ENCODE measurements around the gene TADA1.

The TADA1 gene

DNA sequence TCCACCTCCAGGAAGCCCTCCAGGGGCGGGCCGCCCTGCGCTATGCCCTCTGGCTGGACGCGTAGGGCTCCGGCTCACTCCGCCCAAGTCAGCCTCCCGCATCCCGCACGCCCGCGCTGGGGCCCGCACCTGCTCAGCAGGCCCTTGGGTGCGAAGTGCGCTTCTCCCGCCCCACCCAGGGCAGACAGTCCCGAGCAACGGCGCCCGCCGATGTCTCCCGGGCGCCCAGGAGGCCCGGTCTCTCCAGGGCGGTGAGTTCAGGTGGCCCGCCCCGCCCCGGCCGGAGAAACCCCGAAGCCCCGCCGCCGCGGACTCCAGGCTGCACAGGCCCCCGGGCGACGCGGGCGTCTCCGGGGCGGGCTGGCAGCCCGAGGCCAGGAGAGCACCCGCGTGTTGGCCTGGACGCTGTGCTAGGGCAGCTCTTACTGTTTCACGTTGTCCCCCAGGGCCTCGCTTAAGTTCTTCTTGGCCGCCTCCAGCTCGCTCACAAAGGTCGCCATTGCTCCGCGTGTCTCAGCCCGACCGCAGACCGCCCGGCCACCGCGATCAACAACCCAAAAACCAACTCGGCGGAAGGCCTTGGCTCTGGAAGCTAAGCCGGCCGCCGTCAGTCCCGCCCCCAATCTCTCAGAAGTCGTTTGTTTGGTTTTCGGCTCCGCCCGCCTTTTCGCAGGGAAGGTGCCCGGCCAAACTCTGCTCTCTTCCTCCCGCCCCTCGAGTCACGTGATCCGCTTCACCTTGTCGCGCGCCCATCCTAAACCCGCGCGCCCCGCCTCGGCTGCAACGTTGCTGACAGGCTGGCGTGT lies at the start of gene TADA1:
Gene TADA1, minus strand, starts transcription at position 531 of the 806 bp plus-strand sequence. Its CDS starts 31 bp downstream, at position 500.
- peak within 1 kb of the TSS; percentile 58 for H3K4me3 ChIP-seq (ENCODE audit: low read depth, low read length)
- peak; percentile 92 for DNase-seq (ENCODE audit: low read depth)

GRCh38 chr1:166924823-166925541 lies 48.9 kb upstream of the TADA1 start:
- no peak overlapping the region for H3K4me3 ChIP-seq (ENCODE audit: low read depth, low read length)
- DNase-seq (ENCODE audit: low read depth): no peak

- no peak for DNase-seq (ENCODE audit: low read depth)
- peak overlapping the region; percentile 15 for H3K4me3 ChIP-seq (ENCODE audit: low read depth, low read length)
Measured at GRCh38 chr1:166920561-166921475, 44.8 kb upstream of the TADA1 start.

GRCh38 chr1:166918956-166919316 lies 42.9 kb upstream of the TADA1 start:
- DNase-seq (ENCODE audit: low read depth): no peak
- no peak overlapping the region for H3K4me3 ChIP-seq (ENCODE audit: low read depth, low read length)

GRCh38 chr1:166918088-166918955 lies 42.3 kb upstream of the TADA1 start:
- no peak for DNase-seq (ENCODE audit: low read depth)
- H3K4me3 ChIP-seq (ENCODE audit: low read depth, low read length): no peak overlapping the region

- H3K4me3 ChIP-seq (ENCODE audit: low read depth, low read length): no peak overlapping the region
- DNase-seq (ENCODE audit: low read depth): peak; percentile 20
Measured at GRCh38 chr1:166915941-166916340, 39.9 kb upstream of the TADA1 start.

DNA sequence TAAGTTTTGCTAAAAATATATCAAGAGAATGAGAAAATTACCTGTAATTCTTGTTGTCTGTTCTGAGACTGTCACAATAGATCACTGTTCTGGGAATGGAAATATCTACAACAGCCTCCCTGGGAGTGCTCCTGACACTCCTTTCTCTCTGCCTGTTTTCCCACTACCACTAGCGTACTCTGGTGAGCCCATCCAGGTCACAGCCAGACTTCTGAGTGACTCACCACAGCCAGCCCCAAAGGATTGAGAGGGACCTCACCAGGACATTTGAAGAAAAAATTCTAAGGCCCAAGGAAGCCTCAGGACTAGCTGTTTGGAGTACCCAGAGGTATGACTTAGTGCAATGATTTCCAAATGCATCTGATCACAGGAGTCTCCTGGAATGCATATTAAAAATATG lies 39.0 kb upstream of the TADA1 start:
- DNase-seq (ENCODE audit: low read depth): no peak
- no peak overlapping the region for H3K4me3 ChIP-seq (ENCODE audit: low read depth, low read length)

DNA sequence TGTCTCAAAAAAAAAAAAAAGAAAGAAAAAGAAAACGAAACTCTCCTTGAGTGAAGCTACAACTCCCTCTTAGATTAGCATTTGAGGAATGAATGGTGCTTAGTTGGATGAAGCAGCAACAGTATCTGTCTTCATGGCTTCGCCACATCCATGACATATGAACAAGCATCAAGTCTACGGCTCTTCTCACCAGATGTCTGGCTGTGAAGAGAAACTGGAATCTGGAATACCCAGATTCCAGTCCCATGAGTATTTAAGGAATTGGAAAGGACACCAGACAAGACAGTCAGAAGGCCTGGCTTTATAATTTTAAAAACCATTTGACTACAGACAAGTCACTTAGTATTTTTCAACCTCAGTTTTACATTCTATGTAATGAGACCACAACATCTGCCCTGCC lies 38.0 kb upstream of the TADA1 start:
- H3K4me3 ChIP-seq (ENCODE audit: low read depth, low read length): no peak overlapping the region
- no peak for DNase-seq (ENCODE audit: low read depth)

DNA sequence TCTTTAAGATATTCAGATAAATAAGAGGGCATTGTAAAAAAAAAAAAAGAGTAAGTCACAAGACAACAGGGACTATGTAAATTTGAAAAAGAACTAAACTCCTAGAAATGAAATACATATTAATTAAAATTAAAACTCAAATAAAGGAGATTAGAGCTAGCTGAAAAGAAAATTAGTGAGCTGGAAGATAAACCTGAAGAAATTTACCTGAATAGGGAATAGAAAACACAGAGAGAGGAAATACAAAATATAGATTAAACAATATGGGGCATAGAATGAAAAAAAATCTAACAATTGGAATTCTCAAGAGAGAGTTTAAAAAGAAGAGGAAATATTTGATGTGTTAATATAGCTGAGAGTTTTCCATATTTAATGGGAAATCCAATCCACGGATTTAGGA lies 35.6 kb upstream of the TADA1 start:
- no peak for DNase-seq (ENCODE audit: low read depth)
- no peak overlapping the region for H3K4me3 ChIP-seq (ENCODE audit: low read depth, low read length)

- DNase-seq (ENCODE audit: low read depth): peak; percentile 34
- no peak overlapping the region for H3K4me3 ChIP-seq (ENCODE audit: low read depth, low read length)
Measured at GRCh38 chr1:166910396-166910994, 34.4 kb upstream of the TADA1 start.

- DNase-seq (ENCODE audit: low read depth): no peak
- no peak overlapping the region for H3K4me3 ChIP-seq (ENCODE audit: low read depth, low read length)
Measured at GRCh38 chr1:166908942-166909341, 32.9 kb upstream of the TADA1 start.

GRCh38 chr1:166907763-166908162 lies 31.7 kb upstream of the TADA1 start:
- no peak overlapping the region for H3K4me3 ChIP-seq (ENCODE audit: low read depth, low read length)
- DNase-seq (ENCODE audit: low read depth): no peak

DNA sequence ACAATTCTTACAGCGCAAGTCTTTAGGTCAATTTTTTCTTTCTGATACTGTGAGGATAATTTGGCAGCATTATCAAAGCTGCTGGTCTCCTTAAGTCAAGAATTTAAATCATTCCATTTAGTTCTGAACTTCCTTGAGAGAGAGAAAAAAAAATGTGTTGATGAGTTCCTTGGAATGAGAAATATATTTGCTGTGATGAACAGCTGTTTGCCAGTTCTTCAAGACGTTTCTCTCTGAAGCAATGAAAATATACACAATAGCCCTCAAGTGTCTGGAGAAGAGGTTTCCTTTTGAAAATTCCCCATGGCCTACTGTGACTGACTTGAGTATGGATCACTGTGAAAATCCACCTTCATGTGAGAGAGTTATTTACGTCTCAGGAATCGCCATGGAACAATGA lies 31.0 kb upstream of the TADA1 start:
- DNase-seq (ENCODE audit: low read depth): no peak
- H3K4me3 ChIP-seq (ENCODE audit: low read depth, low read length): no peak overlapping the region

DNA sequence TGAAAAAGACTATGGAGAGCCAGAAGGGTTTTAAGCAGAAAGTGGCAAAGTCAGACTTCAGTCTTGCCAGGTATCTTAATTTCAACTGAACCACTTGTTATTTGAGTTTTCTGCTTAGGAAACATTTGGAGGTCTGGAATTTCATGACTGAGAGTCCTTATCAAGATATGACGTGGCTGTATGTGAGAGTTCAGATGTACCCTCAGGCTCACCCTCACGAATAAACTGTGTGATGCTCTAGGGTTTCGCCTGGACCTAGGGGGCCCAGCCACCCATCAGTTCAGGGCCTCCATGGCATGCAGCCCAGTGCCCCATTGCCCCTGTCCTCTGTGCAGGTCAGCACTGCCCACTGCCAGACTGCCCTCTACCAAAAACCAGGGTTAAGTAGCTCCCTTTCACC lies 30.6 kb upstream of the TADA1 start:
- no peak overlapping the region for H3K4me3 ChIP-seq (ENCODE audit: low read depth, low read length)

GRCh38 chr1:166905900-166906299 lies 29.8 kb upstream of the TADA1 start:
- peak; percentile 41 for DNase-seq (ENCODE audit: low read depth)

More for the DNA sequence above, 30.6 kb upstream of the TADA1 start:
- no peak for DNase-seq (ENCODE audit: low read depth)

DNA sequence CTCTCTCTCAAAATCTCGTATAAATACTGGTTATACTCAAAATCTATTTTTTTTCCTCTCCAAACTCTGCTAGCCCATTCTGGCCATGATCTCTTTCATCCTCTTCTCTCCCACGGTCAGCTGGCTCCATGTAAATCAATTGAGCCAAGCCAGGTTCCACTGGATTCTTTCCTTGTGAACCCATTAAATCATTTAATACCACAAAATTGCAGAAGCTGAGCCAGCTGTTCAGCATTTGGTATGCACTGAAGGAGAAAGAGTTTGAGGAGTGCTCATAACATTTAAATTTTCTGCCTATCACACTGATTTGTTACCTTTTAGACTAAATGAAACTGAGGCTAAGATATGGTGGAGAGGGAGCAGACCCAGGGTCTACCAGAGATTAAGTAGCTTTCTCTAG lies 29.1 kb upstream of the TADA1 start:
- DNase-seq (ENCODE audit: low read depth): no peak

More at GRCh38 chr1:166905900-166906299, 29.8 kb upstream of the TADA1 start:
- H3K4me3 ChIP-seq (ENCODE audit: low read depth, low read length): no peak overlapping the region

GRCh38 chr1:166903232-166903631 lies 27.2 kb upstream of the TADA1 start:
- H3K4me3 ChIP-seq (ENCODE audit: low read depth, low read length): no peak overlapping the region

More for the DNA sequence above, 29.1 kb upstream of the TADA1 start:
- no peak overlapping the region for H3K4me3 ChIP-seq (ENCODE audit: low read depth, low read length)

DNA sequence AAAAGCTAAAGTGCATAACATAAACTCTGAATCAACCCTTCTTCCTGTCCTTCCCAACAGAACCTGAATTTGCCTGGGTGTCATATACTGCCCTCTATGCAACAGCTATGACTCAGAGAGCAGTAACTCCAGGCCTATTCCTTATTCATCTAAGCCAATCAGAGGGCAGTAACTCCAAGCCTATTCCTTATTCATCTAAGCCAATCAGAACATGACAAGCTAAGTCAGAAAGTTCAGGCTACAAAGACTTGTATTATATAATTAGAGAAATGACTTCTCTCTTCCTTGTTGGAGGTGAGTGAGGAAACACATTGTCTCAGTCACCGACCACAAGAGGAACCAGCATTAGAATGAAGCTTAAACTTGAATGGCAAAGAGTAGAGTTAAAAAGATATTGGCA lies 26.2 kb upstream of the TADA1 start:
- H3K4me3 ChIP-seq (ENCODE audit: low read depth, low read length): no peak overlapping the region
- DNase-seq (ENCODE audit: low read depth): no peak

More at GRCh38 chr1:166903232-166903631, 27.2 kb upstream of the TADA1 start:
- DNase-seq (ENCODE audit: low read depth): no peak

All from skeletal muscle cell (primary cell).